ENCODE measurements around the gene CCND3.

CCND3 gene

GRCh38 chr6:41929924-41930323 is 11.7 kb downstream of the CCND3 start:
- H3K9me3 ChIP-seq: no peaks in the 10 kb centered on the region
- no peaks in the 10 kb centered on the region for H3K27me3 ChIP-seq
- no peak for TF ChIP-seq CTCF (IDR thresholded peaks at IDR 0.05)
- no peak overlapping the region for H3K4me3 ChIP-seq (ENCODE audit: low read depth in 1 of 2, low read length in 1 of 2)
- peak overlapping the region; percentile 29 for H3K27ac ChIP-seq
- peaks cover 77% of the 10 kb centered on the region for H3K36me3 ChIP-seq
- peaks cover 3 to 6% of the 10 kb centered on the region in 2 experiments for H3K4me1 ChIP-seq (ENCODE audit: control insufficient read depth in 1 of 2, insufficient read depth in 1 of 2, low read depth in 1 of 2, low read length in 1 of 2)

- TF ChIP-seq CTCF (IDR thresholded peaks at IDR 0.05): no peak
- no peaks in the 10 kb centered on the region for H3K27me3 ChIP-seq
- H3K36me3 ChIP-seq: peaks cover 53% of the 10 kb centered on the region
- no peaks in the 10 kb centered on the region for H3K9me3 ChIP-seq
- H3K4me3 ChIP-seq (ENCODE audit: low read depth in 1 of 2, low read length in 1 of 2): no peak overlapping the region
- no peak overlapping the region for H3K27ac ChIP-seq
- peaks cover under 1 to 1% of the 10 kb centered on the region in 2 experiments for H3K4me1 ChIP-seq (ENCODE audit: control insufficient read depth in 1 of 2, insufficient read depth in 1 of 2, low read depth in 1 of 2, low read length in 1 of 2)
Measured at GRCh38 chr6:41927253-41927652, 14.4 kb downstream of the CCND3 start.

- Histone ChIP-seq H3K36me3 (peaks cover 2% of the 10 kb centered on the region), H3K9me3 (no peaks in the 10 kb centered on the region), H3K4me3 (ENCODE audit: low read depth in 1 of 2, low read length in 1 of 2) (peak overlapping the region; percentile 84 to 88), H3K4me1 (ENCODE audit: control insufficient read depth in 1 of 2, insufficient read depth in 1 of 2, low read depth in 1 of 2, low read length in 1 of 2) (peaks cover 21 to 27% of the 10 kb centered on the region in 2 experiments), H3K27me3 (no peaks in the 10 kb centered on the region), H3K27ac (no peak overlapping the region)
- TF ChIP-seq CTCF (IDR thresholded peaks at IDR 0.05): no peak
Measured at GRCh38 chr6:41922154-41922553, 19.5 kb downstream of the CCND3 start.

GRCh38 chr6:41921712-41921998 is 20.0 kb downstream of the CCND3 start:
- H3K36me3 ChIP-seq: peaks cover 3% of the 10 kb centered on the region
- TF ChIP-seq CTCF (IDR thresholded peaks at IDR 0.05): no peak
- H3K4me3 ChIP-seq (ENCODE audit: low read depth in 1 of 2, low read length in 1 of 2): peak overlapping the region; percentile 84 to 88
- peaks cover 21 to 27% of the 10 kb centered on the region in 2 experiments for H3K4me1 ChIP-seq (ENCODE audit: control insufficient read depth in 1 of 2, insufficient read depth in 1 of 2, low read depth in 1 of 2, low read length in 1 of 2)
- H3K27me3 ChIP-seq: no peaks in the 10 kb centered on the region
- H3K9me3 ChIP-seq: no peaks in the 10 kb centered on the region
- peak overlapping the region; percentile 88 for H3K27ac ChIP-seq

GRCh38 chr6:41920921-41921711 is 20.5 kb downstream of the CCND3 start, which contains the start of the genes BYSL and MED20:
TSS of gene BYSL (plus strand) at chr6:41921499. CDS start at chr6:41921563, 64 bp downstream.
TSS of gene MED20 (minus strand) at chr6:41921139. CDS start at chr6:41921018, 121 bp downstream.
- Histone ChIP-seq H3K27me3 (no peaks in the 10 kb centered on the region), H3K4me1 (ENCODE audit: control insufficient read depth in 1 of 2, insufficient read depth in 1 of 2, low read depth in 1 of 2, low read length in 1 of 2) (peaks cover 21 to 27% of the 10 kb centered on the region in 2 experiments), H3K27ac (peak within 1 kb of the TSS; percentile 88), H3K36me3 (peaks cover 8% of the 10 kb centered on the region), H3K4me3 (ENCODE audit: low read depth in 1 of 2, low read length in 1 of 2) (peak within 1 kb of the TSS; percentile 84 to 88), H3K9me3 (no peaks in the 10 kb centered on the region)
- peak; percentile 100 for TF ChIP-seq CTCF (IDR thresholded peaks at IDR 0.05)
